Placental pericyte (primary cell): Measurements from ENCODE around the gene RPRML. TPM values are rescaled to one million over a fixed set of nuclear protein-coding genes. Genes with fewer than 3 reads are reported as not detected.

Source experiments
- small RNA-seq: library from RNA; depleted of rRNA; stranded (forward); fragments of <200 nt; gene quantifications from one replicate; pipeline ENCODE3, GENCODE V24; 2012; ENCODE audit warnings: low replicate concordance
- total RNA-seq: library from RNA; depleted of rRNA; stranded (reverse); fragments of >200 nt; gene quantifications from 2 replicates; pipeline ENCODE4 v1.2.3, GENCODE V29; 2012

The RPRML gene
- not detected in 2 replicates for total RNA-seq

DNA sequence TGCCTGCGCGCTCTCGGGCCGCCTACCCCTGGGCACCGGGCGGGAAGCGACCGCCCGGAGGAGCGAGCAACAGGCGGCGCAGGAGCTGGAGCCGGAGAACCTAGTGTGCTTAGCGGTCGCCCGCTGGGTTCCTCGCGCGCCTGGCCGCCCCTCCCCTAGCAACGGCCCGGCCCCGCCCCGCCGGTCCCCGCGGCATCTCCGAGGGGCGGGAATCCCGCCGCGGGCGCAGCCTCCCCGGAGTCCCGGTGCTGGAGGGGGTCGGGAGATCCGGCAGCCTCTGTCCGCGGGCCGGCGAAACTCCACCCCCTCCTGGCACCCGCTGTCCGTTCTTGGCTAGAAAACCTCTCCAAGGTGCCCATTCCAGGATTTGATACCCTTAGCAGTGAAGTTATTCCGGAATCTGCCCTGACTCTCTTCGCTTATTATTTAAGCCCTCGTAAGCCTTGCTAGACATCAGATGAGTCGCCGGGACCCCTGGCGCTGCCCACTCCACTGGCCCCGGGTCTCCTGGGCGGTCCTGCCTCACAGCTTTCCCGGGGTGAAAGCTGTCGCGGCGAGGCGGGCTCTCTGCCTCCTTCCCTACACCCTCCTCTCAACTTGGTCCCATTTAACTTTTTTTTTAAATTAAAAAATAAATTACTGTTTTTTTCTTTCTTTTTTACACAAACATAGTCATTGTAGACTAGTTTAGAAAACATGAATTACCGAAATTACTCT lies at the start of gene RPRML:
Gene RPRML, minus strand, starts transcription at position 107 of the 717 bp plus-strand sequence. CDS start 246 bp downstream, outside the sequence.

Small RNA genes lying within 50 kb of the gene (small RNA-seq; reads per million reads assigned to genes)
- gene MIR5089: not detected

Other genes starting within 250 kb of the RPRML start
- gene WNT3, start 160.6 kb downstream of the RPRML start, total RNA-seq: 1.7 and 2.6 TPM in 2 replicates
- gene WNT9B, start 127.7 kb downstream of the RPRML start, total RNA-seq: not detected in 2 replicates
- 59.0 and 73.5 TPM in 2 replicates for gene GOSR2, start 56.1 kb downstream of the RPRML start, total RNA-seq
- 70.7 and 145 TPM in 2 replicates for gene CDC27, start 210.0 kb upstream of the RPRML start, total RNA-seq
- gene MYL4, start 230.1 kb upstream of the RPRML start, total RNA-seq: not detected in 2 replicates